ENCODE data around the gene GEMIN4.

GRCh38 chr17:705011-705410, 47.1 kb downstream of the GEMIN4 start:
- TF ChIP-seq CTCF (IDR thresholded peaks at IDR 0.05 in 4 of 5, conservative IDR thresholded peaks at IDR 0.05 in 1 of 5) (no peak), POLR2A (IDR thresholded peaks at IDR 0.05) (no peak)

Data from gastrocnemius medialis (tissue), 4 donors.